IPS DF 4.7 (cell line): ENCODE measurements around the gene RNF146.
"Not testable (repeated sequence)": the region's sequence is repeated elsewhere in the genome, so short reads cannot be mapped to it uniquely, and the experiment has no call there.

Experiments used
- DNase-seq: peaks from one replicate; pipeline ENCODE4 v3.0.0-alpha.2; 2013; ENCODE audit warnings: low spot score; ENCODE audit errors: extremely low read depth

RNF146 gene

GRCh38 chr6:127266178-127266891 is at the start of gene RNF146:
TSS of gene RNF146 (plus strand) at chr6:127266864. CDS start at chr6:127280339, 13,475 bp downstream.
- peak; percentile 68 for DNase-seq

GRCh38 chr6:127219869-127220268 is 46.8 kb upstream of the RNF146 start:
- no peak for DNase-seq

- DNase-seq: no peak
Observed at GRCh38 chr6:127221201-127221600, 45.5 kb upstream of the RNF146 start.

GRCh38 chr6:127222418-127222817 is 44.2 kb upstream of the RNF146 start:
- DNase-seq: no peak

- no peak for DNase-seq
Observed at GRCh38 chr6:127225497-127225896, 41.2 kb upstream of the RNF146 start.

- DNase-seq: not testable (repeated sequence)
Observed at GRCh38 chr6:127233819-127234218, 32.8 kb upstream of the RNF146 start.

GRCh38 chr6:127243501-127243900 is 23.2 kb upstream of the RNF146 start:
- no peak for DNase-seq

- DNase-seq: no peak
Observed at GRCh38 chr6:127247114-127248096, 19.3 kb upstream of the RNF146 start.

- DNase-seq: no peak
Observed at GRCh38 chr6:127249621-127250020, 17.0 kb upstream of the RNF146 start.

GRCh38 chr6:127255286-127255685 is 11.4 kb upstream of the RNF146 start:
- no peak for DNase-seq

- no peak for DNase-seq
Observed at GRCh38 chr6:127262896-127263295, 3.8 kb upstream of the RNF146 start.

GRCh38 chr6:127263481-127263880 is 3.2 kb upstream of the RNF146 start:
- DNase-seq: no peak

- no peak for DNase-seq
Observed at GRCh38 chr6:127266892-127267645, 405 bp downstream of the RNF146 start.

GRCh38 chr6:127267646-127268625 is 1.3 kb downstream of the RNF146 start:
- no peak for DNase-seq

- DNase-seq: no peak
Observed at GRCh38 chr6:127272576-127272975, 5.9 kb downstream of the RNF146 start.

- no peak for DNase-seq
Observed at GRCh38 chr6:127273499-127273898, 6.8 kb downstream of the RNF146 start.

GRCh38 chr6:127276331-127276730 is 9.7 kb downstream of the RNF146 start:
- no peak for DNase-seq

- no peak for DNase-seq
Observed at GRCh38 chr6:127277878-127278843, 11.5 kb downstream of the RNF146 start.

- DNase-seq: no peak
Observed at GRCh38 chr6:127279815-127280214, 13.2 kb downstream of the RNF146 start.
